GM12872 (cell line): ENCODE measurements around the gene PLA2G6.

Source experiments
- CTCF ChIP-seq: IDR thresholded peaks from 3 replicates; pipeline ENCODE4 v1.5.1; 2011; ENCODE audit warnings: low read depth, mild to moderate bottlenecking, low read length, moderate library complexity; ENCODE audit not compliant: insufficient read depth

The PLA2G6 gene

GRCh38 chr22:38110863-38111852, 70.5 kb downstream of the PLA2G6 start:
- TF ChIP-seq CTCF = no peak

- no peak for TF ChIP-seq CTCF
Observed at GRCh38 chr22:38110008-38110862, 71.4 kb downstream of the PLA2G6 start, which contains the start of gene BAIAP2L2. Gene BAIAP2L2 (minus strand): TSS chr22:38110684. CDS start chr22:38110525, 159 bp downstream.

GRCh38 chr22:38109371-38110001, 72.1 kb downstream of the PLA2G6 start:
- TF ChIP-seq CTCF = no peak

- TF ChIP-seq CTCF = no peak
Observed at GRCh38 chr22:38108561-38109319, 72.9 kb downstream of the PLA2G6 start.

GRCh38 chr22:38107692-38108515, 73.7 kb downstream of the PLA2G6 start:
- no peak for TF ChIP-seq CTCF

- no peak for TF ChIP-seq CTCF
Observed at GRCh38 chr22:38106814-38107578, 74.6 kb downstream of the PLA2G6 start.
